CD4-positive, alpha-beta T cell (primary cell): Measurements from ENCODE around the gene STX17. TPM values are rescaled to one million over a fixed set of nuclear protein-coding genes. Genes with fewer than 3 reads are reported as not detected.

Source experiments
- ATAC-seq: fragments of 200-7000 bp; cut with Tn5 transposase; one replicate; pipeline ENCODE4 v1.10.0; 2022; ENCODE audit warnings: mild to moderate bottlenecking; ENCODE audit not compliant: poor library complexity
- CTCF ChIA-PET: fragments of 350-600 bp; sonication (Branson Sonifier 250); formaldehyde crosslinking; loops from one replicate; lab custom pipeline; 2021; ENCODE audit warnings: antibody characterized with exemption, inconsistent platforms; lab: Charles Lee
- POLR2A ChIA-PET: fragments of 350-600 bp; sonication (Branson Sonifier 250); formaldehyde crosslinking; loops from one replicate; lab custom pipeline; 2021; ENCODE audit warnings: antibody characterized with exemption, inconsistent platforms; lab: Charles Lee
- DNase-seq, 14 experiments: peaks; one replicate each; pipeline ENCODE4 v3.0.0-alpha.2; 2013 to 2020; ENCODE audit warnings: mixed read lengths in 2 of 14
- H3K27ac ChIP-seq, 2 donors: one replicate each; pipeline versions ENCODE4 v1.5.1 to v1.7.0; 2013; ENCODE audit warnings: low read length in 2 of 2, low read depth in 1 of 2, mild to moderate bottlenecking in 1 of 2
- H3K27me3 ChIP-seq, 2 experiments: 1 replicate in 1 of 2; 2 replicates in 1 of 2; pipeline versions ENCODE4 v1.6.1 to v1.7.0; 2013; ENCODE audit warnings: low read length in 2 of 2, control low read depth in 1 of 2, mild to moderate bottlenecking in 1 of 2, moderate library complexity in 1 of 2; ENCODE audit not compliant: insufficient read depth in 2 of 2, control insufficient read depth in 1 of 2
- H3K36me3 ChIP-seq: one replicate; pipeline ENCODE4 v1.6.1; 2013; ENCODE audit warnings: low read length, control low read depth; ENCODE audit not compliant: insufficient read depth
- H3K4me1 ChIP-seq: one replicate; pipeline ENCODE4 v1.6.1; 2013; ENCODE audit warnings: low read length, control low read depth; ENCODE audit not compliant: insufficient read depth
- H3K4me3 ChIP-seq: one replicate; pipeline ENCODE4 v1.5.1; 2013; ENCODE audit warnings: mild to moderate bottlenecking, low read length, moderate library complexity
- H3K9me3 ChIP-seq, 2 experiments: 1 replicate in 1 of 2; 2 replicates in 1 of 2; pipeline versions ENCODE4 v1.6.1 to v1.7.0; 2013; ENCODE audit warnings: low read length in 2 of 2, mild to moderate bottlenecking in 2 of 2, control low read depth in 1 of 2, moderate library complexity in 1 of 2; ENCODE audit not compliant: control insufficient read depth in 1 of 2, insufficient read depth in 1 of 2
- H3K27ac Mint-ChIP-seq: one replicate; pipeline ENCODE4 v1.8.0; 2020; ENCODE audit warnings: mixed read lengths
- H3K27me3 Mint-ChIP-seq: one replicate; pipeline ENCODE4 v1.8.0; 2021; ENCODE audit warnings: mixed read lengths
- H3K36me3 Mint-ChIP-seq: one replicate; pipeline ENCODE4 v1.8.0; 2021; ENCODE audit warnings: low read depth, mixed read lengths
- H3K4me1 Mint-ChIP-seq: one replicate; pipeline ENCODE4 v1.8.0; 2021; ENCODE audit warnings: low read depth, mixed read lengths
- H3K4me3 Mint-ChIP-seq: one replicate; pipeline ENCODE4 v1.8.0; 2020; ENCODE audit warnings: mild to moderate bottlenecking, mixed read lengths
- H3K9me3 Mint-ChIP-seq: one replicate; pipeline ENCODE4 v1.8.0; 2020; ENCODE audit warnings: mixed read lengths
- CTCF ChIP-seq: fragments of 200-600 bp; IDR thresholded peaks from one replicate; pipeline ENCODE4 v1.8.0; 2022; ENCODE audit warnings: antibody characterized with exemption, mild to moderate bottlenecking
- intact Hi-C, 2 experiments: fragments of 100-400 bp; cut with DNase I in 1 of 2; cut with micrococcal nuclease in 1 of 2; formaldehyde crosslinking; loops; one replicate each; pipeline versions ENCODE4 v1.15.1 to v1.9.0; 2023 to 2025; cut with DNase I, micrococcal nuclease
- total RNA-seq, 174 experiments: library from RNA in 2 of 174; stranded (reverse) in 2 of 174; gene quantifications; one replicate each; pipeline ENCODE4 v1.2.3 and lab custom pipeline; 2021 to 2026

Gene STX17
- total RNA-seq, 2 experiments from 2014 or later: 29.3 to 31.3 TPM

GRCh38 chr9:99948896-99949295 is 42.4 kb downstream of the STX17 start:
- H3K4me3 Mint-ChIP-seq: no peak overlapping the region
- ChIA-PET CTCF (interaction anchor here (1.9 kb wide), 1 partner anchor 18 kb away, joined by 5 read pairs; no protein-coding TSS in a partner anchor), POLR2A (no interaction called here)
- no peaks in the 10 kb centered on the region for H3K9me3 ChIP-seq
- intact Hi-C loops: no loop called here
- H3K27ac Mint-ChIP-seq: no peak overlapping the region
- H3K36me3 Mint-ChIP-seq: peaks cover 45% of the 10 kb centered on the region
- H3K4me1 Mint-ChIP-seq: peaks cover 28% of the 10 kb centered on the region
- TF ChIP-seq CTCF: no peak
- H3K9me3 Mint-ChIP-seq: no peaks in the 10 kb centered on the region
- DNase-seq (no peak), ATAC-seq (no peak)
- no peaks in the 10 kb centered on the region for H3K4me1 ChIP-seq
- peaks cover 18% of the 10 kb centered on the region for H3K36me3 ChIP-seq
- H3K27me3 Mint-ChIP-seq: no peaks in the 10 kb centered on the region
- H3K4me3 ChIP-seq: no peak overlapping the region
- H3K27ac ChIP-seq: no peak overlapping the region
- no peaks in the 10 kb centered on the region for H3K27me3 ChIP-seq

DNA sequence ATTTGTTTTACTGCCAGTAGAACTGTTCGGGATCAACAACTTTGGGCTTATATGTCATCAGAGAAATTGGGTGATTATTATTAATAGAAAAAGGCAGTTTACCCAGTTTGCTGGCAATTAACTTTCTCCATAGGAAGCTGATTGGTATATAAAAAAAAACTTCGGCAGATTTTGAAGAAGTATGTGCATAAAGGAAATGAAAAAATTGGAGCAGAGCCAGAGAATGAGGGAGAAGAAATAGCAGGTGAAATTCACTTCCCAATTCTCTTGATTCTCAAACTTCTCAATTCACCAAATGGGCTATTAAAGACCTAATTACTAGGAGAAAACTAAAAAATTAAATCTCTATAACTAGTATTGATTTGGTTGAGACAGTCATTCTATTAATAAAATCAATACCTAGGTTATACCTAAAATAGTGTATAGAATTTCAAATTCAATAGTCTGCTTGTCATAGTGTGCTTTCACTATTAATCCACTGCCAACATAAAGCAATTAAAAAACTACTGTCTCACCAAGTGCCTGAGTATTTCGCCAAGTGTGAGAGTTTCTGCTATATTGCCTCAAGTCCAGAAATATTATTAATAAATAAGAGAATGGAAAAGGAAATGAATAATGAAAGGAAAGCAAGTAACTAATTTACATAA is 47.5 kb downstream of the STX17 start:
- intact Hi-C loops: no loop called here
- Mint-ChIP-seq H3K4me1 (peaks cover 37% of the 10 kb centered on the region), H3K27me3 (no peaks in the 10 kb centered on the region), H3K9me3 (no peaks in the 10 kb centered on the region), H3K4me3 (no peak overlapping the region), H3K27ac (peak overlapping the region; percentile 50), H3K36me3 (peaks cover 61% of the 10 kb centered on the region)
- DNase-seq (no peak), ATAC-seq (no peak)
- H3K27ac ChIP-seq: no peak overlapping the region
- no peak overlapping the region for H3K4me3 ChIP-seq
- no peaks in the 10 kb centered on the region for H3K27me3 ChIP-seq
- peaks cover 32% of the 10 kb centered on the region for H3K36me3 ChIP-seq
- TF ChIP-seq CTCF: no peak
- no peaks in the 10 kb centered on the region for H3K4me1 ChIP-seq
- H3K9me3 ChIP-seq: no peaks in the 10 kb centered on the region
- ChIA-PET POLR2A (no interaction called here), CTCF (interaction anchor here (0.7 kb wide), 1 partner anchor 127 kb away, joined by 3 read pairs; no protein-coding TSS in a partner anchor)

DNA sequence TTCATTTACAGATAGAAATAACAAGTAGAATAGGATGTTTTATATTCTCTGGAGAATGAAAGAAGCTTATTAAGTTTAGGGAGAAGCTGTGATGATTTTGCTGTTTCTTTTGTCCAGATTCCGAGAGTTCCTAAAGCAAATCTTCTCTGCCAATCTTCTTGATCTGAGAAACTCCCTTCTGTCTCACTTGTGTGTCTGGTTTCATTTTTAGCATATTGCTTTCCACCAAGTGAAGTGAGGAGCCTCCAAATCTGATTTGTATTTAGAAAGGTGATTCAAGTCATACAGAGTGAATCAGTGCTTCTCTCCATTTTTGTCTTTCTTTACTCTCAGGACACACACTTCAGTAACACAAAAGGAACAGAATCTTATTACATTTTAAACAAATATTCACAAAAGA is 48.4 kb downstream of the STX17 start:
- peak overlapping the region; percentile 50 for H3K27ac Mint-ChIP-seq
- no peak for ATAC-seq
- H3K9me3 ChIP-seq: no peaks in the 10 kb centered on the region
- H3K27ac ChIP-seq: no peak overlapping the region
- H3K4me3 ChIP-seq: no peak overlapping the region
- DNase-seq: peak in 2 of 14 experiments; percentile 4
- POLR2A ChIA-PET: no interaction called here
- no peak for TF ChIP-seq CTCF
- peaks cover 65% of the 10 kb centered on the region for H3K36me3 Mint-ChIP-seq
- H3K4me1 Mint-ChIP-seq: peaks cover 36% of the 10 kb centered on the region
- CTCF ChIA-PET: no interaction called here
- no peak overlapping the region for H3K4me3 Mint-ChIP-seq
- intact Hi-C loops: no loop called here
- no peaks in the 10 kb centered on the region for H3K27me3 ChIP-seq
- H3K4me1 ChIP-seq: no peaks in the 10 kb centered on the region
- H3K27me3 Mint-ChIP-seq: no peaks in the 10 kb centered on the region
- H3K9me3 Mint-ChIP-seq: no peaks in the 10 kb centered on the region
- H3K36me3 ChIP-seq: peaks cover 37% of the 10 kb centered on the region
